Sigmoid colon (tissue), 4 donors: ENCODE measurements around the gene SYT5.

Source experiments
- EP300 ChIP-seq, 4 donors: sonication (generic); formaldehyde crosslinking; IDR thresholded peaks; one replicate each; pipeline ENCODE4 v1.6.1; 2017; ENCODE audit warnings: antibody characterized with exemption in 4 of 4
- TF ChIP-seq, protein P1 (sequence below), 4 experiments: fragments of 450-650 bp in 3 of 4; fragments of 200-600 bp in 1 of 4; IDR thresholded peaks; one replicate each; pipeline ENCODE4 v1.5.1; 2016 to 2019; ENCODE audit warnings: antibody characterized with exemption in 4 of 4, mild to moderate bottlenecking in 3 of 4, moderate library complexity in 2 of 4

DNA sequence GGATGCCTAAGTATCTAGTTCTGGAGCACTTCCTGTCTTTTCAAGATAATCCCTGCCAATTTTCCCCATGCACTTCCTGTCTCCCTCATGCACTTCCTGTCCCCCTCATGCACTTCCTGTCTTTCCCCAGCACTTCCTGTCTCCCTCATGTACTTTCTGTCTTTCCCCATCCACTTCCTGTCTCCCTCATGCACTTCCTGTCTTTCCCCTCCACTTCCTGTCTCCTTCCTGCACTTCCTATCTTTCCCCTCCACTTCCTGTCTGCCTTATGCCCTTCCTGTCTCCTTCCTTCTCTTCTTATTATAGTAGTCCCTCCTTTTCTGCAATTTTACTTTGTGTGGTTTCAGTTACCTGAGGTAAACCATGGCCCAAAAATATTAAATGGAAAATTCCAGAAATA is 28.1 kb downstream of the SYT5 start:
- TF ChIP-seq, protein P1, sequence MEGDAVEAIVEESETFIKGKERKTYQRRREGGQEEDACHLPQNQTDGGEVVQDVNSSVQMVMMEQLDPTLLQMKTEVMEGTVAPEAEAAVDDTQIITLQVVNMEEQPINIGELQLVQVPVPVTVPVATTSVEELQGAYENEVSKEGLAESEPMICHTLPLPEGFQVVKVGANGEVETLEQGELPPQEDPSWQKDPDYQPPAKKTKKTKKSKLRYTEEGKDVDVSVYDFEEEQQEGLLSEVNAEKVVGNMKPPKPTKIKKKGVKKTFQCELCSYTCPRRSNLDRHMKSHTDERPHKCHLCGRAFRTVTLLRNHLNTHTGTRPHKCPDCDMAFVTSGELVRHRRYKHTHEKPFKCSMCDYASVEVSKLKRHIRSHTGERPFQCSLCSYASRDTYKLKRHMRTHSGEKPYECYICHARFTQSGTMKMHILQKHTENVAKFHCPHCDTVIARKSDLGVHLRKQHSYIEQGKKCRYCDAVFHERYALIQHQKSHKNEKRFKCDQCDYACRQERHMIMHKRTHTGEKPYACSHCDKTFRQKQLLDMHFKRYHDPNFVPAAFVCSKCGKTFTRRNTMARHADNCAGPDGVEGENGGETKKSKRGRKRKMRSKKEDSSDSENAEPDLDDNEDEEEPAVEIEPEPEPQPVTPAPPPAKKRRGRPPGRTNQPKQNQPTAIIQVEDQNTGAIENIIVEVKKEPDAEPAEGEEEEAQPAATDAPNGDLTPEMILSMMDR (IDR thresholded peaks at IDR 0.05), result no peak
- no peak for TF ChIP-seq EP300 (IDR thresholded peaks at IDR 0.05)
